GM18498 (cell line): Measurements from ENCODE around the gene KCNS3.

ENCODE experiments used
- ATAC-seq: cut with Tn5 transposase; IDR thresholded peaks from one replicate; pipeline ENCODE4 v1.9.1; 2021; ENCODE audit warnings: mild to moderate bottlenecking, moderate library complexity; ENCODE audit not compliant: unreplicated experiment

KCNS3 gene

GRCh38 chr2:17878281-17879136 lies at the start of gene KCNS3:
KCNS3 (plus strand) TSS chr2:17878667; CDS start chr2:17931009, 52,342 bp downstream.
- peak; percentile 86 for ATAC-seq

GRCh38 chr2:17830053-17831034 lies 48.1 kb upstream of the KCNS3 start:
- peak; percentile 89 for ATAC-seq

- no peak for ATAC-seq
These were observed 43.0 kb upstream of the KCNS3 start for GRCh38 chr2:17835516-17835915.

GRCh38 chr2:17839959-17840358 lies 38.5 kb upstream of the KCNS3 start:
- no peak for ATAC-seq

- no peak for ATAC-seq
These were observed 35.0 kb upstream of the KCNS3 start for GRCh38 chr2:17843457-17843856.

- no peak for ATAC-seq
These were observed 32.7 kb upstream of the KCNS3 start for GRCh38 chr2:17845806-17846205.

- no peak for ATAC-seq
These were observed 31.8 kb upstream of the KCNS3 start for GRCh38 chr2:17846676-17847075.

- no peak for ATAC-seq
These were observed 31.2 kb upstream of the KCNS3 start for GRCh38 chr2:17847236-17847635.

- ATAC-seq = no peak
These were observed 29.2 kb upstream of the KCNS3 start for GRCh38 chr2:17849275-17849674.

GRCh38 chr2:17850151-17850550 lies 28.3 kb upstream of the KCNS3 start:
- no peak for ATAC-seq

- peak; percentile 93 for ATAC-seq
These were observed 26.5 kb upstream of the KCNS3 start for GRCh38 chr2:17851731-17852585.

GRCh38 chr2:17853799-17854198 lies 24.7 kb upstream of the KCNS3 start:
- ATAC-seq = no peak

GRCh38 chr2:17857021-17857420 lies 21.4 kb upstream of the KCNS3 start:
- no peak for ATAC-seq

GRCh38 chr2:17858064-17858463 lies 20.4 kb upstream of the KCNS3 start:
- ATAC-seq = no peak

GRCh38 chr2:17863539-17863938 lies 14.9 kb upstream of the KCNS3 start:
- no peak for ATAC-seq

- ATAC-seq = no peak
These were observed 13.8 kb upstream of the KCNS3 start for GRCh38 chr2:17864676-17865075.

GRCh38 chr2:17867133-17867532 lies 11.3 kb upstream of the KCNS3 start:
- ATAC-seq = no peak

GRCh38 chr2:17869128-17869527 lies 9.3 kb upstream of the KCNS3 start:
- ATAC-seq = no peak

GRCh38 chr2:17871639-17872038 lies 6.8 kb upstream of the KCNS3 start:
- no peak for ATAC-seq

GRCh38 chr2:17873021-17873420 lies 5.4 kb upstream of the KCNS3 start:
- no peak for ATAC-seq

GRCh38 chr2:17876590-17876989 lies 1.9 kb upstream of the KCNS3 start:
- no peak for ATAC-seq
